SK-N-SH treated with all-trans-retinoic acid at 6 μM for 48 hours (cell line): Measurements from ENCODE around the gene IFNL3.

ENCODE experiments used
- PATZ1 ChIP-seq: fragments of 250-450 bp; sonication (Bioruptor Pico); IDR thresholded peaks from 2 replicates; pipeline ENCODE4 v1.8.0; 2020; ENCODE audit warnings: mild to moderate bottlenecking, moderate library complexity, borderline replicate concordance
- ZC3H10 ChIP-seq: fragments of 250-450 bp; sonication (Bioruptor Pico); IDR thresholded peaks from 2 replicates; pipeline ENCODE4 v1.5.1; 2021; ENCODE audit warnings: mild to moderate bottlenecking, moderate library complexity
- ZFP3 ChIP-seq: fragments of 250-450 bp; sonication (Bioruptor Pico); IDR thresholded peaks from 2 replicates; pipeline ENCODE4 v1.5.0; 2020; ENCODE audit warnings: mild to moderate bottlenecking, moderate library complexity

- TF ChIP-seq PATZ1 (CRISPR knock-in tag): no peak
- TF ChIP-seq ZC3H10 (CRISPR knock-in tag): no peak
- no peak for TF ChIP-seq ZFP3 (CRISPR knock-in tag)
Measured at GRCh38 chr19:39246951-39247669, 2.3 kb upstream of the IFNL3 start.
